Nephron (organoid): ENCODE data around the gene DLD.

ENCODE experiments used
- H3K27ac Mint-ChIP-seq, 3 experiments: 2 replicates each; pipeline ENCODE4 v1.8.0; 2020; ENCODE audit warnings: mixed read lengths in 3 of 3, mild to moderate bottlenecking in 2 of 3, moderate library complexity in 1 of 3
- H3K27me3 Mint-ChIP-seq: 2 replicates; pipeline ENCODE4 v1.8.0; 2021; ENCODE audit warnings: low read depth, mild to moderate bottlenecking, moderate library complexity, mixed read lengths
- H3K36me3 Mint-ChIP-seq: 2 replicates; pipeline ENCODE4 v1.8.0; 2020; ENCODE audit warnings: low read depth, mixed read lengths
- H3K4me1 Mint-ChIP-seq: 2 replicates; pipeline ENCODE4 v1.8.0; 2020; ENCODE audit warnings: mixed read lengths
- H3K4me3 Mint-ChIP-seq, 3 experiments: 2 replicates each; pipeline ENCODE4 v1.8.0; 2020; ENCODE audit warnings: mild to moderate bottlenecking in 3 of 3, mixed read lengths in 3 of 3, moderate library complexity in 2 of 3
- H3K9me3 Mint-ChIP-seq: 2 replicates; pipeline ENCODE4 v1.8.0; 2020; ENCODE audit warnings: mixed read lengths
- CTCF ChIP-seq, 3 experiments: fragments of 200-600 bp; sonication (generic); IDR thresholded peaks; one replicate each; pipeline ENCODE4 v1.5.0; 2021; ENCODE audit warnings: antibody characterized with exemption in 3 of 3; ENCODE audit not compliant: unreplicated experiment in 3 of 3

DLD gene

GRCh38 chr7:107926481-107926880 lies 35.5 kb downstream of the DLD start:
- Mint-ChIP-seq H3K27ac (peak overlapping the region in 1 of 3 experiments; percentile 17), H3K4me1 (peaks cover 9% of the 10 kb centered on the region), H3K27me3 (no peaks in the 10 kb centered on the region), H3K36me3 (peaks cover 92% of the 10 kb centered on the region), H3K4me3 (no peak overlapping the region), H3K9me3 (no peaks in the 10 kb centered on the region)
- no peak for TF ChIP-seq CTCF (IDR thresholded peaks at IDR 0.05; ENCODE audit: unreplicated experiment in 3 of 3)

GRCh38 chr7:107931740-107932515 lies 40.9 kb downstream of the DLD start:
- peaks cover 90% of the 10 kb centered on the region for H3K36me3 Mint-ChIP-seq
- no peaks in the 10 kb centered on the region for H3K9me3 Mint-ChIP-seq
- no peak overlapping the region for H3K4me3 Mint-ChIP-seq
- no peaks in the 10 kb centered on the region for H3K27me3 Mint-ChIP-seq
- peaks cover 50% of the 10 kb centered on the region for H3K4me1 Mint-ChIP-seq
- H3K27ac Mint-ChIP-seq: peak overlapping the region; percentile 58 to 91 (median 66)
- no peak for TF ChIP-seq CTCF (IDR thresholded peaks at IDR 0.05; ENCODE audit: unreplicated experiment in 3 of 3)

GRCh38 chr7:107932805-107933204 lies 41.8 kb downstream of the DLD start:
- H3K4me1 Mint-ChIP-seq: peaks cover 59% of the 10 kb centered on the region
- TF ChIP-seq CTCF (IDR thresholded peaks at IDR 0.05; ENCODE audit: unreplicated experiment in 3 of 3): no peak
- H3K27me3 Mint-ChIP-seq: no peaks in the 10 kb centered on the region
- H3K4me3 Mint-ChIP-seq: no peak overlapping the region
- no peaks in the 10 kb centered on the region for H3K9me3 Mint-ChIP-seq
- H3K27ac Mint-ChIP-seq: peak overlapping the region; percentile 66 to 91 (median 89)
- peaks cover 90% of the 10 kb centered on the region for H3K36me3 Mint-ChIP-seq

- no peak for TF ChIP-seq CTCF (IDR thresholded peaks at IDR 0.05; ENCODE audit: unreplicated experiment in 3 of 3)
- Mint-ChIP-seq H3K9me3 (no peaks in the 10 kb centered on the region), H3K4me3 (no peak overlapping the region), H3K27ac (peak overlapping the region; percentile 82 to 91 (median 89)), H3K27me3 (no peaks in the 10 kb centered on the region), H3K4me1 (peaks cover 66% of the 10 kb centered on the region), H3K36me3 (peaks cover 90% of the 10 kb centered on the region)
These were observed 42.5 kb downstream of the DLD start for GRCh38 chr7:107933386-107934013.

- Mint-ChIP-seq H3K27ac (peak overlapping the region; percentile 86 to 94 (median 91)), H3K9me3 (no peaks in the 10 kb centered on the region), H3K4me1 (peaks cover 81% of the 10 kb centered on the region), H3K27me3 (no peaks in the 10 kb centered on the region), H3K36me3 (peaks cover 87% of the 10 kb centered on the region), H3K4me3 (peak overlapping the region in 1 of 3 experiments; percentile 47)
- no peak for TF ChIP-seq CTCF (IDR thresholded peaks at IDR 0.05; ENCODE audit: unreplicated experiment in 3 of 3)
These were observed 44.2 kb downstream of the DLD start for GRCh38 chr7:107934991-107935770.
